Globus pallidus (tissue), 1 donor: ENCODE results near the gene PLXNB2.
"Not testable (repeated sequence)": the region's sequence is repeated elsewhere in the genome, so short reads cannot be mapped to it uniquely, and the experiment has no call there.

ENCODE experiments used
- DNase-seq: peaks from one replicate; pipeline ENCODE4 v3.0.0-alpha.2; 2015; ENCODE audit warnings: low spot score

Gene PLXNB2

GRCh38 chr22:50280708-50281383 is 26.6 kb downstream of the PLXNB2 start:
- DNase-seq: no peak

DNA sequence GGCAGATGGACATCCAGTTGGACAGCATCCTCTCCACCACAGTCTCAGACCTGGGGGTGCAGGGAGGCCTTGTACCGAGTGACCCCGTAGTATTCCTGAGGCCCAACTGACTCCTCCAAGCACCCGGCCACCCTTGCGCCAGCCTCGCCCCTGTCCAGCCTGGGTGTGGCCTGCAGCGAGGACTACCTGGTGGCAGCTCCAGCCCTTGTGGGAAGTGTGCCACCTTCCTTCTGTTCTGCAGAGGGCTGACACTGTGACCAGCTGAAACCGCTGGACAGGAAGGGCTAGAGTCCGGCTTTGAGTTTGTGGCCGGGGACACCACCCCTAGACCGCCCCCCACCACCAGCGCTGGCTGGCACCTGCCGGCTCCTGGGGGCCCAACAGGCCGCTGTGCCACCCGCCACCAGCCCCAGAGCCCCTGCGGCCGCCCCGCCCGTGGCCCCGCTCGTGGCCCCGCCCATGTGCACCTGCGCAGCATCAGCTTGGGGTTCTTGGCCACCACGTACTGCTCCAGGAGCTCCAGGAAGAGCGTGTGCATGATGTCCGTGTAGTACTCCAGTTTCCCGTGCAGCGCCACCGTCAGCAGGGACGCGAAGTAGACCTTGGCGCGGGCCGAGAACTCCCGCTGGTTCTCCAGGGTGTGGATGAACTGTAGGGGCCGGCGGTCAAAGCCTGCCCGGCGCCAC is 27.3 kb downstream of the PLXNB2 start:
- DNase-seq: no peak

GRCh38 chr22:50278956-50279619 is 28.4 kb downstream of the PLXNB2 start:
- DNase-seq: no peak

GRCh38 chr22:50278461-50278860 is 29.0 kb downstream of the PLXNB2 start:
- no peak for DNase-seq

- DNase-seq: no peak
Measured at GRCh38 chr22:50277761-50278160, 29.7 kb downstream of the PLXNB2 start.

GRCh38 chr22:50276143-50276542 is 31.3 kb downstream of the PLXNB2 start:
- peak; percentile 94 for DNase-seq

- no peak for DNase-seq
Measured at GRCh38 chr22:50275181-50276055, 32.0 kb downstream of the PLXNB2 start.

GRCh38 chr22:50274771-50275170 is 32.7 kb downstream of the PLXNB2 start:
- DNase-seq: no peak

DNA sequence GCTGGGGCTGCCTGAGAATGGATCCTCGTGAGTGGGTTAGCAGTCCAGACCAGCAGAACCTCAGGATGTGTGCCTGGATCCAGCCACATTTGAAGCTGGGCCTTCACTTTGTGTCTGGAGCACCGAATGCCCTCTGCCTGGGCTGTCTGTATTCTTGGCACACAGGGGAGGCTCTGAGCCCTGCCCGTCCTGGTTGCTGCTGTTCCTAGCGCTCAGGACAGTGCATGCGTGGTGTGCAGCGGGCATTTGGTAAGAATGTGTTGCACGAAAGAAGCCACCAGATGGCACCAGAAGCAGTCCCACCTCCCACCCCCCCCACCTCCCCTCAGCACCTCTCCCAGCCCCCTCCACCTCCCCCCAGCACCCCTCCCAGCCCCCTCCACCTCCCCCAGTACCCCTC is 33.1 kb downstream of the PLXNB2 start:
- DNase-seq: peak; percentile 49

- DNase-seq: not testable (repeated sequence)
Measured at GRCh38 chr22:50273781-50274180, 33.7 kb downstream of the PLXNB2 start.

DNA sequence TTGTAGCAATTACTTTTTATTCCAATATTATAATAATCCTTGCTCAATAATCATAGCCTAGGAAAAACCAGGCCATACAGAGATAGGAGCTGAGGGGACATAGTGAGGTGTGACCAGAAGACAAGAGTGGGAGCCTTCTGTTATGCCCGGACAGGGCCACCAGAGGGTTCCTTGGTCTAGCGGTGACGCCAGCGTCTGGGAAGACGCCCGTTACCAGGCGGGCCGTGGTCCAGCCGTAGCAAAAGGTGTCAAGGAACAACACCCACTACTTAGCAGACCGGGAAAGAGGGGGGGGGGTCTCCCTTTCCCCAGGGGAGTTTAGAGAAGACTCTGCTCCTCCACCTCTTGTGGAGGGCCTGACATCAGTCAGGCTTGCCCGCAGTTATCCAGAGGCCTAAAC is 34.1 kb downstream of the PLXNB2 start:
- DNase-seq: not testable (repeated sequence)

DNA sequence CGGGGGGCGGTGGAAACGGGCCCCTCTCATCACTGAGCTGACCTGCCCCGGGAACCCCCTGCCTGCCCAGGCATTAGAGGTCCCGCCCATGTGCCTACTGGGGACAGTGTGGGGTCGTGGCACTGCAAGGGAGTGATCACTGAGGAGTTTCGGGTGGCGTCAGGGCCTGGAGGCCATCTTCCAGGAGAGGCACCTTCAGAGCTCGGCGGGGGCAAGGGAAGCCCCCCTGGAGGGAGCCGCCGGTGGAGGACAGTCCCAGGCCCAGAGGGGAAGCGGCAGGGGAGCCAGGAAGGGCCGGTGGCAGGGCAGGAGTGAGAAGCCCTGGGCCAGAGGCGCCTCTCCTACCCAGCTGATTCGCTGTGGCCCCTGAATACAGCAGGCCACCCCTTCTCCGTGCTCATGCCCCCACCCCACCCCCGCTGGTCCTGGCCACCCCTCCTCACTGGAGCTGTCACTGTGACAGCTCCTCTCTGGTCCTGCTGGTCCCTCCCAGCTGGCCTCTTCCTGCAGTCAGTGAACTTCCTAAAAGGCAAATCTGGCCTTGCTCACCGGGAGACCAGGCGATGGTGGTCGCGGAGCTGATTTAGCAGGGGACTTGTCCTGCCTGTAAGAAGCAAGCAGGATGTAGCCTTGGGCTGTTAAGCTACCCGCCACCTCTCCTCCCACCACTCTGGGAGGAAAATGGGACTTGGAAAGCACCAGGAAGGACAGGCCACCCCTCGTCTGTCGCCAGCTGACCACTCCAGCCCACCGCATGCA is 35.2 kb downstream of the PLXNB2 start:
- no peak for DNase-seq

DNA sequence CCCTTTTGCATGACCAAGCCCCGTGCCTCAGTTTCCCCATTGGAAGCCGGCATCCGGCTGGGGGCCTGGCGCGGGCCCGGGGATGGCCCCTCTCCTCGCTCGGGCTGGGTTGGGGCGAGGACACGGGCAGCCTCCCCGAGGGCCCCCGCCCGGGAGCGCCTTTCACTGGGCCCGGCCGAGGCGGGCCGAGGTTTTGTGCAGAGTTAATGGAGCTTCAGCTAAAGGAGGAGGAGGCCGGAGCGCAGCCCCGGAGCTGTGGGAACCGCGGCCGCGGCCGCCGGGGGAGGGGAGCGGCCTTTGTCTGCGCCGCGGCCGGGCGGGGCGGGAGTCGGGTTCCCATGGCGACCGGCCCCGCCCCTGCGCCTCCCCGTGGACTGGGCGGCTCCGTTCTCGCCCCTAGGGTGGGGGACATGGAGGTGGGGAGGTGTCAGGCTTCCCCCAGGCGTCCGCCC is 35.9 kb downstream of the PLXNB2 start:
- DNase-seq: no peak

GRCh38 chr22:50270666-50271394 is 36.6 kb downstream of the PLXNB2 start:
- no peak for DNase-seq

DNA sequence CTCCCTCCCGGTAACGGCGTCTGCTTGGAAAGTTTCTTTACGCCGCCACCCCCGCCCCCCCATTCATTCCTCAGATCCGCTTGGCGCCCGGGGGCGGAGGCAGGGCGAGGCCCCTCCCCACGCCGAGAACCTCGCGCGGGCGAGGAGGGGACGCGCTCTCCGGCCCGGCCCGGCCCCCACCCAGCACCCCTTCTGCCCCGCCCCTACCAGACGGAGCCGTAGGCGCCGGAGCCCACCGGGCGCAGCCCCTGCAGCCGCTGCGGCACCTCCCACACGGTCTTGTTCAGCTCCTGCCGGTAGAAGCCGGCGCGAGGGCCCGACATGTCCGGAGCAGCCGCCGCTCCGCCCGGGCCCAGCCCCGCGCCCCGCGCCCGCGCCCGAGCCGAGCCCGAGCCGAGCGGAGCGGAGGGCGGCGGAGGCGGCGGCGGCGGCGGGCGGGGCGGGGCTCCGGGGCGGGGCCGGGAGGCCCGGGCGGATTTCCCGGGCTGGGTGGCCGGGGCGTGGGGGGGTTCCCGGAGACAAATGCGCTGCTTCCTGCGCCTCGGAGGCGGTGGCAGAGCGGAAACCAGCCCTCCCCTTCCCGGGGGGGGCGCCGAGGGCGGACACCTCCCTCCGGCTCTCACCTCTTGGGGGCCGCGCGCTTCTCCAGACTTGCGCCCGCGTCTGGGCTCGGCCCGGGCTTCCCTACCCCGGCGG is 37.3 kb downstream of the PLXNB2 start, which contains the start of gene MAPK11:
Gene MAPK11 (minus strand): TSS at position 411 of the 696 bp plus-strand sequence. CDS start 88 bp downstream, at position 323.
- no peak for DNase-seq

- DNase-seq: no peak
Measured at GRCh38 chr22:50269573-50269969, 37.9 kb downstream of the PLXNB2 start.

- no peak for DNase-seq
Measured at GRCh38 chr22:50268655-50269113, 38.8 kb downstream of the PLXNB2 start.

- DNase-seq: no peak
Measured at GRCh38 chr22:50267591-50268390, 39.7 kb downstream of the PLXNB2 start.

- no peak for DNase-seq
Measured at GRCh38 chr22:50266994-50267393, 40.5 kb downstream of the PLXNB2 start.
